Dermis blood vessel endothelial cell (primary cell): ENCODE results near the gene ATP2B2. TPM values are rescaled to one million over a fixed set of nuclear protein-coding genes. Genes with fewer than 3 reads are reported as not detected.

Source experiments
- DNase-seq: peaks from one replicate; pipeline ENCODE4 v3.0.0; 2010
- total RNA-seq: library from RNA; depleted of rRNA; stranded (reverse); fragments of >200 nt; gene quantifications from 2 replicates; pipeline ENCODE4 v1.2.3, GENCODE V29; 2014

ATP2B2 gene
- total RNA-seq, 1 donor from 2014 or later: not detected

DNA sequence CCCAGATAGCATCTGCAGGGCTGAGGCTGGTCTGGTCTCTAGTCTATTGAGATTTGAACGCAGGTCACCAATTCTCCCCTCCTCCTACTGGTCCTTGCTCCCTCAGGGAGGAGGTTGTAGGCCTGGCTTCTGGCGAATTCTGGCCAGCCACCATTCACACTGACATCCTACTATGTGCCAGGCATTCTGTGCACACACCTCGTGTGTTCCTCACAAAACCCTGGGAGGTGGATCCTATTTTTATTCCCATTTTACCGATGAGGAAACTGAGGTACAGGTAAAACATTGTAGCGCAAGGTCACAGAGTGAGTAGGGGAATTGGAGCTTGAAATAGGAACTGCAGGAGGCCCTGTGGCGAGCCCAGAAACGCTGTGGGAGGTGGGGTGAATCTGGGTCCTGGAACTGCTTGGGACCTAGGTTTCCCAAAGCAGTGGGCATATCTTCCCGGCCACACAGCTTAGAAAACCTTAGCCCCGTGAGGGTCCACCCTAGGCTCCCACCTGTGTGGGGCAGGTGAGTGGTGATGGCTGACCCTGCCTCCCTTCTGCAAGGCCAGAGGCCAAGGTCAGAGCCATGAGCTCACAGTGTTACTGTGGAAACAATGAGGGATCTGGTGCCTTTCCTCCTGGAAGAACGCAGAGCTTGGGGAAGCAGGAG lies 4.8 kb upstream of the ATP2B2 start:
- DNase-seq: no peak

DNA sequence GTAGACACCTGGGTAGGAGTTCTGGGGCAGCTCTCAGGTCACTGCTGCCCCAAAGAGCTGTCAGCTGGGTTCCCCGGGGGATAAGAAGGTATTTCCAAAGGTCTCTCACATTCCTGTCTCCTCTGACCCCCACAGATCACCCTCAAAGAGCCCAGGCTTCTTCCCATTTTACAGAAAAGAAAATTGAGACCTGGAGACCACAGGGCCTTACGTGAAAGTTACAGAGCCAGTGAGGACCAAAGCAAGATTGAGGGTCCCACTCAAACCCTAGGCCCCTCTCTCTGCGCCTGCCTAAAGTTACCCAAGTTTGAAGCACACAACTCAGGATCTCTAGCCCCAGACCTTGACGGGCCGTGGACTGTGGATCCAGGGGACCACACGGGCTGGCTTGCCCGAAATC lies 3.9 kb upstream of the ATP2B2 start:
- no peak for DNase-seq

GRCh38 chr3:10508619-10509260 lies 3.4 kb upstream of the ATP2B2 start:
- DNase-seq: no peak

GRCh38 chr3:10508235-10508618 lies 2.8 kb upstream of the ATP2B2 start:
- DNase-seq: no peak

DNA sequence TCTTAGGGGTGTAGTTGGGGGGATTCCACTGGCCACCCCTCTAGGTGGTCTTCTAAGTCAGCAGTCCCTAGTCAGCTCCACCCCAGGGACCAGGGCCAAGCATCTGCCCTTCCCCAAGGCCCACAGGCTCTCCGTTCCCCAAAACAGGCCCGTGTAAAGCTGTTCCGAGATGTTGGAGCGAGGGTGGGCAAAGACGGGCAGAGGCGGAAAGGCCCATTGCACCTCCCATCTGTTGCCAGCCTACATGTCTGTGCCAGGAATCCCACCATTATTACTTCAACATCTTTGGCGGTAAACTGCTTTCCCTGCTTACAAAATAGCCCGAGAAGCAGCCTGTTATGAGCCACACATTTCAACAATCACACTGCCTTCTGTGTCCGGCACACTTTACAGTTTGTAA lies 1.9 kb upstream of the ATP2B2 start:
- DNase-seq: no peak

DNA sequence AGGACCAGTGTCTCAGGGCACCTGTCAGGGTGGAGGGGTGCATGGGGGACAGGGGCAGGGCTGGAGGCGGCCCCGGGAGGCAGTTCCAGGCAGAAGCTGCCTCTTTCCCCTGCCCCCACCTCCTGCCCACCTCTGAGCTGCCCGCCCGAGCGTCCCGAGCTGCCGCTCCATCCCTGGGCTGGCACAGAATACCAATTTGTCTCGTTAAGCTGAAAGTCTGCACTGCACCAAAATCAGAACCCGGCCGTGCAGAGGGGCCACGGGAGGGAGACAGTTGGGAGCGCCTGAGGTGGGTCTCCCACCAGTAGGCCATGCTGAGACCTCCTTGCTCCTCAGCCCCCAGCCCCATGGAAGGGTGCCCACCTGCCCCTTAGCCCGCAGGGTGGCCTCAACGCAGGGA lies 1.3 kb upstream of the ATP2B2 start:
- no peak for DNase-seq

- no peak for DNase-seq
These were observed 602 bp upstream of the ATP2B2 start for GRCh38 chr3:10505791-10506585.

GRCh38 chr3:10504171-10505049 lies 976 bp downstream of the ATP2B2 start:
- no peak for DNase-seq

- DNase-seq: no peak
These were observed 2.1 kb downstream of the ATP2B2 start for GRCh38 chr3:10503217-10503796.

GRCh38 chr3:10502185-10502880 lies 3.1 kb downstream of the ATP2B2 start:
- no peak for DNase-seq

DNA sequence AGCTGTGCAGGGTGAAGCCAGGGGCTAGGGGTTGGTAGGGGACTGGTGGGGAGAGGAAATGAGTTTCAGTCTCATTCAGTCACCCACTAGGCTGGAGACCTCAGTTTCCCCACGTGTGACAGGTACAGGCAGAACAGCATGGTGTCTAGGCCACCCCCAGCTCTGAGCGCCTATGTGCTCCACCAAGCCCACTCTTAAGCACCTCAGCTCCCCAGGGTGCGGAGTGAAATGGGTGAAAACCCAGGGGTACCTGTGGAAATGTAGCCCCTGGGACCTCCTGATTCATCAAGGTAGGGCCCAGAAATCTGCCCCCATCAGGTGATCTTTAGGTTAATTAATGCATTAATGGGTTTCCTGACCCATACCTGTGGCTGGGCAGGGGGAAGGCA lies 3.7 kb downstream of the ATP2B2 start:
- DNase-seq: no peak

- DNase-seq: no peak
These were observed 4.4 kb downstream of the ATP2B2 start for GRCh38 chr3:10500717-10501663.

- DNase-seq: no peak
These were observed 7.1 kb downstream of the ATP2B2 start for GRCh38 chr3:10498271-10498670.

DNA sequence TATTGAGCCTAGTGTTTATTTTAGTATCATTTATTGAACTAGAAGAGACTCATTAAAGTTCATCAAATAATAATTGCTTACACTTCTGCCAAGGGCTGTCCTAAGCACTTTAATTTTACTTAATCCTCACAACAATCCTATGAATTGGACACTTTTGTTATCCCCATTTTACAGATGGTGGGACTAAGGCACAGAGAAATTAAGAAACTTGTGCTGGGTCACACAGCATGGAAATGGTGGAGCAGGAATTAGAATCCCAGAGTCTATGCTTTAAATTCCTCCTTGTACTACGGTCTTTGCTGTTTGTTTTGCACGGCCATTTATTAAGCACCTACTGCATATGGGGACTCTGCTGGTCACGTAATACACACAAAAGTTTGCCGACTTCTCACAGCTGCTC lies 7.9 kb downstream of the ATP2B2 start:
- no peak for DNase-seq

DNA sequence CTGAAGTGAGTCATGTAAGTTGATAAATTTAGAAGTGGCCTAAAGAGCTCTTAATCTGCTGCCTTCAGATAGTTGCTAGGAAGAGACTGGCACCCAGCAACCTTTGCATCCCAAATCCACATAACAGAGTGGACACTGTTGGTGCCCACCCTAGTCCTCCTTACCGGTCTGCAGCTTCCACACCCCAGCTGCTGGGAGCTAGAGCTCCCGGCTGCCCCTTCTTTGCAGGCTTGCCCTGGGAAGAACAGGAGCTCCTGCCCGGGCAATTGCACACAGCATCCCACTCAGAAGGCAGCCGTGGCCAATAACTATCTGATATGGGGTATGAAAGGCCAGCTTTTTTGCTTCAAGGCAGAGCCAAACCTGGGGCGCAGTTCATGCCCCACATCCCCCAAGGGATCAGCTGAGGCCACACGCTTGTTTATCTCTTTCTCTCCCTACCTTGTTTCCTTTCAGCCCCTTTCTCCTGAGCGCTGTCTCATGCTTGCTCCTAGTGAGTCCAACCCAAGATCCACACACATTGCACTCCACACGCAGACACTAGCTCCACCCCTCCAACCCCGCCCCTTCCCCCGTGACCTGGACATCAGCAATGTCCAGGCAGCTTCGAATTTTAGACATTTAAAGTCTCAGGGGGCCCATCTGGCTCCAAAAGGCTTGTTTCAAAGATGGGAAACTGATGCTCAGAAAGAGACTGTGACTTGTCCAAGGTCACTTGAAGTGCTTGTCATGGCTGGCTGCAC lies 9.1 kb downstream of the ATP2B2 start:
- no peak for DNase-seq

DNA sequence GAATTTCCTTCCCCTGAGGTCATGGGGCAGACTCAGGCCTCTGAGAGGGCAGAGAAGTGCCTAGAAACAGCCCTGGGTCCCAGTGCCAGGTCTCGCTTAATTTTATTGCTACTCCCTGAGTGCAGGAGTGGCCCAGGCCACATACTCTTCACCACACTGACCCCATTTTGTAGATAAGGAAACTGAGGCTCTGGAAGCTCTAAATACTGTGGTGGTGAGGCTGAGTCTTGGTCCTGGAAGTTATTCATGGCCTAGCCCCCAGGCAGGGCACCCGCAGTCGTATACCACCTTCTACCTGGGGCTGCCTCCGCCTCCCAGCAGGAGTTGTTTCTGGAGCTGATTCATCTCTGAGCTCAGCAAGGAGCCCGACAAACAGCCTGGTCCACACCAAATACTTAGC lies 9.8 kb downstream of the ATP2B2 start:
- no peak for DNase-seq

GRCh38 chr3:10495003-10495402 lies 10.4 kb downstream of the ATP2B2 start:
- DNase-seq: peak; percentile 28

- DNase-seq: no peak
These were observed 11.2 kb downstream of the ATP2B2 start for GRCh38 chr3:10494180-10494579.

GRCh38 chr3:10493202-10493589 lies 12.2 kb downstream of the ATP2B2 start:
- DNase-seq: no peak
